CD4-positive, alpha-beta T cell treated with Interferon gamma for 1 hour (primary cell): ENCODE data around the gene TUNAR.

Experiments
- DNase-seq: peaks from one replicate; pipeline ENCODE4 v3.0.0-alpha.2; 2020

TUNAR gene

DNA sequence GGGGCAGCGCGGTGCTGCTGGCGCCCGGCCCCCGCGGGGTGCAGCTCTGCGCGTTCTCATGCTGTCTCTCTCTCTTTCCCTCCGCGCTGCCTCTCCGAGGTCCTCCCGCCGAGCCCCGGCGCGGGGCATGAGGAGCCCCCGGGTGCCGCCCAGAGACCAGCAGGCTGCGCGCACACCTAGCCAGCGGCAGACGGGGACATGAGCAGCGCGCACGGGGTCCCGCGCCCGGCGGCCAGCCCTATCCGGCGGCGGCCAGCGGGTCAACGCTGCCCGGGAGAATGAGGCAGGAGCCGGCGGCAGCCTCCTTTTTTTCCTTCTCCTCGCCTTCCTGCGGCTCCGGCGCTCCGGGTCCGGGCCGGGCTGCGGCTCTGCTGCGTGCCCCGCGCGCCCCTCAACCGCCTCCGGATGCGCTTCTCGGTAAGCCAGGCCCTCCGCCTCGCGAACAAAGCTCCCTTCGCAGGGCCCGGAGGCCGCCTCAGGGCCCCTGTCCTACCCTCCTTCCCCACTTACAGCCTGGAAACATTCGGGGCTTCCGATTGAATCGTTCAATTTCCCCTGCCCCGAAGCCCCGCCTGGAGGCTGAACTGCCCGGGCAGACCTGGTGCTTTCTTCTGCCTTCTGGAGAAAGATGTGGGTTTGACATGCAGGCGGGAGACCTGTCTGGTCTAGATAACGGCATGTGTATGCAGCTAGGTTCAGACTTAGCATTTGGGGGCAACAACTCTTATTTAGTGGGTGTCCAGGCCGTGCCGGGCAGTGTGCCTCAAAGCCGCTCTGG, at the start of gene TUNAR:
TSS of gene TUNAR (plus strand) at position 72 of the 778 bp plus-strand sequence.
- DNase-seq = no peak

DNA sequence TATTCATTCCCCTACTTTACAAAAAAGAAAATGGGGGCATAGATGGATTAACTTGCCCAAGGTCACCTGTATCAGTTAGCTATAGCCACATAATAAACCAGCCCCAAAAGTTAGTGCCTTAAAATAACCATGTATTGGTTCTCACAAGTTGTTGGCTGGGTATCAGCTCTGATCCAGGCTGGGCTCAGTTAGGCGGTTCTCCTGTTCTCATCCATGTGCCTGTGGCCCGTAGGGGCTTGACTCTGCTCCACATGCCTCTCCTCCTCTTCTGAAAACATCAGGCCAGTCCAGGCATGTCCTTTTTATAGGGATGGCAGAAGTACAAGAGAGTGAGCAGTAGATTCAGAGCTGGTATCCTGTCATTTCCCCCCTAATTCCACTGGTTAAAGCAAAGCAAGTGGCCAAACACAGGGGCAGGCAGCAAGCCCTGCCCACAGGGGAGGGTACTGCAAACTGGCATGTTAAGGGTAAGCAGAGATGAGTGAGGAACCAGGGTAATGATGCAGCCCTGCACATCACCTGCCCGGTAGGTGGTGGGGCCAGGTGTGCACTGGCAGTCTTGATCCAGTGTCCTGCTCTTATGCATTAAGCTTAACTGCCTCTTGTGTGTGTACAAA, 47.9 kb upstream of the TUNAR start:
- DNase-seq = no peak

GRCh38 chr14:95829321-95829720, 47.3 kb upstream of the TUNAR start:
- no peak for DNase-seq

GRCh38 chr14:95830386-95830785, 46.2 kb upstream of the TUNAR start:
- no peak for DNase-seq

- DNase-seq = no peak
Observed at GRCh38 chr14:95831041-95831440, 45.6 kb upstream of the TUNAR start.

- DNase-seq = no peak
Observed at GRCh38 chr14:95831468-95831867, 45.2 kb upstream of the TUNAR start.

DNA sequence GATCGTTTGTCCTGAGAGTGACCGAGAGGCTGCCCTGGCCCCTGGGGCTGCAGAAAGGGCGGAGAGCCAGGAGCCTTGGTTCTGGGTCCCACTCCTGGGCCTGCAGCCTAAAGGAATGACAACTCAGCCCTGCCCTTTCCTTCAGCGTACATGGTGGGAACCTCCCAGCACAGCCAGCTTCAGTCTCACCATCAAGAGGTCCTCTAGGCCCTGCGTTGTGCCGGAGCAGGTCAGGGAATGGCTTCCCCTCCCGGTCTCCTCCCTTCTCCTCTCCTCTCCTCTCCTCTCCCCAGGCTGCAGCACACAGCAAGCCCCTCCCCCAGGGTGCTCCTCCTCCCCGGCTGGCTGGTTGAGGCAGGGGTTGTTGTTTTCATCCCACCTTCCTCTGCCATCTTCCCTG, 44.6 kb upstream of the TUNAR start:
- DNase-seq = no peak

DNA sequence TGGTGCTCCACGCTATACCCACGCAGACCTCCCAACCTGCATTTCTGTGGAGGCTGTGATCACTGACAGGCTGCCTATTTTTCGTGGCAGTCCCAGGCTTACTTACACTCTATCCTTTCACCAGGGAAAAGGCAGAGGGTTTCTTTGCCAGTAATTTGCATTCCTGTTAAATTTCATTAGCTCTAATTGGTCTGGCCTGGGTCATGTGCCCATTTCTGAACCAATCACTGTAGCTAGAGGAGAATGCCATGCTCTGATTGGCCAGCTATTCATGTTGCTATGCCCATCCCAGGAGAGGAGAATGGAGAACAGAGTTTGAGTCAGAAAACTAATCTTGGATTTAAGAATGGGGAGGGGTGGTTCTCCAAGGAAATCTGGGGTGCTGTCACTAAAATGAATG, 43.2 kb upstream of the TUNAR start:
- no peak for DNase-seq

DNA sequence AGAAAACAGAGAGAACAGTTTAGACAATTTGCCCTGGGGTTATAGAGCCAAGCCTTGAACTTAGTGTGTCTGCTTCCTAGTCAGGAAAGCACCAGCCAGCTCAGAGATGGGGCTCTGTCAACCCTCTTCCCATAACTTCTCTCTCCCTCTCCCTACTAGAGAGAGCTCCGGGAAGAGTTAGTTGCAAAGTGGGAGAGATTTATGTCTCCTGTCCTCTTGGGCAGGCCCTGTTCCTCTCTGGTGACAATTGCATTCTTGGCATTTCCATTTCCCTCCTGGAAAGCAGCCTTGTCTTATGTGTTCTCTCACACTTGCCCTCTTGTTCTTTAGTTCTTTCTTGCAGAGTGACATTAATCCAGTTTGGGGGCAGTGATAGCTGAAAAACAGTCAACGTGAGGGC, 42.1 kb upstream of the TUNAR start:
- DNase-seq = no peak

DNA sequence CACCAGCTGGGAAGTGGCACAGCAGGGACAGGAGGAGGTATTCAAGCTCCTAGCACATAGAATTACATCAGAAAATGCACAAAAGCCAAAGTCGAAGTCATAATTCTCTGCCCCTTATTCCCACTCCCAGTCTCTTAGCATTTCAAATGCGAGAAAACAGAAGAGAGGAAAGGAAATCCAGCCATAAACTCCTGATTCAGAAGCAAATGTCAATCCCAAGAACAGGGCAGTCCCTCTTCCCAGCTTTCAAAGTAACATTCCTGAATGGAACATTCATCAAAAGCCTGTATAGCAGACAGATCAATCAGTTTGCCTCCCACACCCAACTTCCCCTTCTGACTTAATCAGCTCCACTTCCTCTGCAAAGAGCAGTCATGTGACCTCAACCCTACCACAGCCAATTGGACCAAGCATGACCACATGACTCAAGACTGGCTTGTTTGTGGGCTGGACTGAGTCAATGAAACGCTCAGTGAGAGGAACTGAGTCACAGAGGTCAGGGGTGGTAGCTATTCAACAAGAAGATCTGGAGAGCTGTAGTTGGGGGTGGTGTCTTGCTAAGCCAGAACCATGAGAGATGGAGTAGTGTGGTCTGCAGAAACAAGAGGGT, 41.4 kb upstream of the TUNAR start:
- no peak for DNase-seq

GRCh38 chr14:95838862-95839261, 37.8 kb upstream of the TUNAR start:
- DNase-seq = no peak

DNA sequence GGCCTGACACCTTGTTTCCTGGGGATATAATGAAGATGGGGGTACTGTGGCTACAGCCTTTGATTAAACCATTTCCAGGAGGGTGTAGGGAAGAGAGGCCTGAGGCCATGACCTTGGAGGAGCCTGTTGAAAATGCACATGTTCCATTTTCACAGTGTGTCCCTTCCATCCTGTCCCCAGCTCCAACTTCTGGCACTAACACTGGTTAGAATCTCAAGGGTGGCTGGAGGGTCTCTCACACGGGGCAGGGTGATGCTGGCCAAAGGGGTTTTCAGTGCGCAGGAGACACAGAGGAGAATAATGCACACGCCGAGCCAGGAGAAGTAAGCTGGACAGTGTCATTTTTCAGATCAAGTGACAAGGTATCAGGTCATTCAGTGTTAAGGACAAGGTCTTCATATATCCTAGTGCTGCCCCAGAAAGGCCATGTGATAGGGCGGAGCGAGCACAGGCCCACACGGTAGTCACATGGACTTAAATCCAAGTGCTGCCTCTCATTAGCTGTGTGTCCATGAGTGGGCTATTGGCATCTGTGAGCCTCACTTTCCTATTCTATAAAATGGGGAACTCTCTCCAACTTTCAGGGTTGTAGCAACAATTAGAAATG, 36.4 kb upstream of the TUNAR start:
- no peak for DNase-seq

DNA sequence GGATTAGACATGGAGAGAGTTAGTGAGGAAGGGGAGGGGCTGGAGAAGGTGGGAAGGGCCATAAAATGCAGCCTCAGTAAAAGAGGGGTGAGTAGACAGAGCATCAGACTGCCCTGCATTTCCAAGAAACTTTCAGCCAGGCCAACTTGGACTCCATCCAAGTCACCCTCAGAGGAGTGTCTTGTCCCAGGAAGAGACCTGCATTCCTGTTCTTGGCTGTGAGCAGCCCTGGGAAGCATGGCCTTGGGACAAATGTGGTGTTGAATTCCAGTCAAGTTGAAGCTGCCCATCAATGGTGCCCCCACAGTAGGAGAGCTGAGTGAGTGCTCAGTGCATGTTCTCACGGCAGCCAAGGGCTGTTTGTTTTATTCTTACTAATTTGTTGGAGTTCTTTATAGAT, 35.0 kb upstream of the TUNAR start:
- DNase-seq = no peak

GRCh38 chr14:95849761-95850160, 26.9 kb upstream of the TUNAR start:
- no peak for DNase-seq

GRCh38 chr14:95850429-95850828, 26.2 kb upstream of the TUNAR start:
- DNase-seq = no peak

GRCh38 chr14:95855606-95856005, 21.0 kb upstream of the TUNAR start:
- no peak for DNase-seq

- no peak for DNase-seq
Observed at GRCh38 chr14:95857275-95857674, 19.4 kb upstream of the TUNAR start.

DNA sequence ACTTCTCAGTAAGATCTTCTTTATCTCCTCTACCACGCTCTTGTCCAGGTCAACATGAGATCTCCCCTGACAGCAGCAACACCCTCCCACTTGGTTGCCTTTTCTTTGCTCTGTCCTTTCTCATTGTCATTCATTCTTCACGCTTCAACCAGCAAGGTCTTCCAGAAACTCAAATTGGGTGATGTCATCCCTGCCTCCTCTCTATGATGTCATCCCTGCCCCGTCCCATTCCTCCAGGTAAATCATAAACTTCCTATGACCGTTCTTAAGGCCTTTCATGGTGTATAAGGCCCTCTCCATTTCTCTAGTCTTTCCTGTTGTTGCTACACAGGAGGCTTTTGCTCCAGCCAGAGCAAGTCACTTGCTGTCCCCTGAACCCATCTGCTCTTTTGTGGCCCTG, 17.7 kb upstream of the TUNAR start:
- DNase-seq = no peak

DNA sequence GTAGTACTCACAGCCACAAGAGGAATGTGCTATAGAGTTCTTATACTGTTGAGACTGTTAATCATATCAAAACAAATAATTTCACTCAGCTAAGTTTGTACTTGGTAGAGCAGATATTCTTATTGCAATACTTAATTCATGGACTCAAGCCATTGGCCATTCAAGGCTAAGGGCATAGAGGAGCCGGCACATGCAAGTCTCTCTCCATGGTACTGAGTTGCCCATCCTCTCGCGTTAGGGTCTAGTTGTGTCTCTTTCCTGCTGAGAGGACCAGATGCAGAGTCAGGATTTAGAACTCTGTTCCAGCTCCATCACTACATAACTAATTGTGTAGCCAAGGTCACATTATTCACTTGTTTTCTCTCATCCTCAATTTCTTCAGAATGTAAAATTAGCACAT, 14.4 kb upstream of the TUNAR start:
- DNase-seq = no peak

GRCh38 chr14:95863295-95863694, 13.3 kb upstream of the TUNAR start:
- DNase-seq = no peak

GRCh38 chr14:95869776-95870175, 6.9 kb upstream of the TUNAR start:
- no peak for DNase-seq

- DNase-seq = no peak
Observed at GRCh38 chr14:95870772-95871171, 5.9 kb upstream of the TUNAR start.

DNA sequence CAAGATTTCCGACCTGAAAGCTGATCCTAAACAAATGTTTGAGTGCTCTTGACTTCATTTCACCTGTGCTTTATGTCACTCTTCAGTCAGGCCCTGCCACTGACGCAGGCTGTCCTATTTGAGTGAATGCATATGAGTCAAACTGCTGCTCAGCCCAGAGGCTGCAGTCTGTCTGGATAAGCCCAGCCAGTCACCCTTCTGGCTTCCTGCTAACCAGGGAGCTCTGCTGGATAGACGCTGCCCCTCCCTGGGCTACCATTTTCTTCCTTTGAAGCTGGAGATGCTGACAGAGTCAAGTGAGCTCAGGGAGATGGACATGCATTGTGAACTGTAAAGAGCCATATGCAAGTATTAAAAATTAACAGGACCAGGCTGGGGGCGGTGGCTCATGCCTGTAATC, 5.1 kb upstream of the TUNAR start:
- no peak for DNase-seq

- DNase-seq = no peak
Observed at GRCh38 chr14:95872777-95873176, 3.9 kb upstream of the TUNAR start.
